Activated CD4-positive, alpha-beta T cell treated with anti-CD3 and anti-CD28 coated beads for 1 hour (primary cell): ENCODE measurements around the gene RRBP1.

Experiments
- DNase-seq: peaks from one replicate; pipeline ENCODE4 v3.0.0-alpha.2; 2020

The RRBP1 gene

DNA sequence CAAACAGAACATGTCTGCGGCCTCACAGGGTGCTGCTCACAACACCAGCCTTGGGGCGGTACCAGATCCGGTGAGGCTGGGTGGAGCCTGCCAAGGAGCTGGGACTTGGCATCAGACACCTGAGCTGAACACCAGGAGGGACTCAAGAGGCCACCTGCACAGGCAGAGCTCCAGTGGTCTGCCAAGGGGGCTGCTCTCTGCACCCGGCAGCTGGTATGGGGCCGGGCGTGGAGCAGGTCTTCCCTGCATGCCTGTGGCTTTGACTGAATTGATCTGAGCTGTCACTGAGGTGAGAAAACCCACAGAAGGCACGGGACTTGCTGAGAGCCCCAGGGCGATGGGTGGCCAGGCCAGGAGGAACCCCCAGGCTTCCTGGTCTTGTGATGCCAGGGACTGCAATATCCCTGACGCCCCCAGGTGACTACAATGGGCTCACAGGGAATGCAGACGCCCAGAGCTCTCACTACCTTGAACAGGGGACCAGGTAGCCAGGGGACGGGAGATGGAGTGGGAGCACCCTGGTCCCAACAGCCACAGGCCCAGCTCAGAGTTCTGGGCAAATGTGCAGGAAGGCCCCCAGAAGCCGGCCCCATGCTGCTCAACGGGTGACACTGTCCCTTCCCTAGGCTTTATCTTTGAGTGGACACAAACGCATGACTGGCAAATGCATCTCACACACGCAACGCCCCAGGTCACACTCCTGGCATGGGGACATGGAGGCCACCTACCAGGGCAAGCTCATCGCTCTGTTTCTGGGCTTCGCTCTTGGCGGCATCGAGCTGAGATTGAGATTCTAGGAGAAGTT lies 64.0 kb downstream of the RRBP1 start:
- DNase-seq, result peak; percentile 7

DNA sequence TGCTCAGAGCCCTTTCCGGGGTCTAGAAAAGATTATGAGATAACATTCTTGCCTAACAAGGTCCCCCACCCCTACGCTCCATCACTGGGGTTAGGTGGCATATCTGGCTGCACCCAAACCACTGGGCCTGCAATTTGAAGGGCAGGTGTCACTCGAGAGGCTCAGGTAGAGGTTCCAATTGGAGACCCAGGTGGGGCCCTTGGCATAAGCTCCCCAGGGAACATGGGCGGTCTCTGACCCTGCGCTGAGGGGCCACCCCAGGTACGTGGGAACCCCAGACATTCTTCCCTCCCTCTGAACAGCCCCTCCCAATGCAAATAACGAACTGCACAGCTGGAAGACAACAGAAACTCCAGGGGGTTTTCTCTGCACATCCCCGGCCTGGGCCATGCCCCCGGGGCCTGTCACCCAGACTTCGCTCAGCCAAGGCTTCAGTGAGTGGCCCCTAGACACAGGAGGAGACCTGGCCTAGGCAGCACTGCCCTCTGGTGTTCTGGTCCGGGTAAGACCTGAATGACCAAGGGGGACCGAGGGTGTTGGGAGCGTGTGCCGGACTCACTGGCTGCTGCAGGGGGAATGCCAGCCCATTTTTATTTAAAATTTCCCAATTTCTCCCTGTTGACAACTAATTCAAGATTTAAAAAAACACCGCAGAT lies 64.7 kb downstream of the RRBP1 start:
- peak; percentile 22 for DNase-seq

DNA sequence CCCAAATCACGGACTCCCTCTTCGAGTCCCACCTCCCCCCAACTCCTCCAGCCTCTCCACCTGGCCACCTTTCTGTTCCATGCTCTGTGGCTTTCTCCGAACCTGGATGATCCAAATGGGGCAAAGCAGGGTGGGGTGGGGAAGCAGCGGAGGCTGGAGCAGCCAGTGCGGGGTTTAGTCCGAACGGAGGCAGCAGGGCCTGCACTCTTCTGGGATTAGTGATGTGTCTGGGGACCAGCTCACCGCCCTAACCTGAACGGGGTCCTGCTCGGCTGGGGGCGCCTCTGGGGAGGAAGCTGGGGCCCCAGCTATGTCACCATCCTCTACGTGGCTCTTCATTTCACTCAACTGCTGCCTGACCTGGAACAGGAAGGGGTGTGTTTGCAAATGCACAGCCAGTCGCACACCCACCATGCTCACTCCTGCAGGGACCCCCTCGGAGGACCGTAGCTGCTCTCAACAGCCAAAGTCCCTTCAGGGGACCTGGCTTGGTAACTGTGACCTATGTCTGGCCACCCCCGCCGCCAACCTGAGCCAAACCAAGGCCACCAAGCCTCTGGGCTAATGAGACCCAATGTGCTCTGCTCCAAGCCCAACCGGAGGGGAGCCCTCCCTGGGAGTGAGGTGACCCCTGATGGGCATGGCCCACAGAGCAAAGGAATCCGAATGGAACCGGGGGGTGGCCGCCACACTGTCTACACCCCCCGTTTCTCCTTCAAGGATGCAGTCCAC lies 65.4 kb downstream of the RRBP1 start:
- DNase-seq, result peak; percentile 6

DNA sequence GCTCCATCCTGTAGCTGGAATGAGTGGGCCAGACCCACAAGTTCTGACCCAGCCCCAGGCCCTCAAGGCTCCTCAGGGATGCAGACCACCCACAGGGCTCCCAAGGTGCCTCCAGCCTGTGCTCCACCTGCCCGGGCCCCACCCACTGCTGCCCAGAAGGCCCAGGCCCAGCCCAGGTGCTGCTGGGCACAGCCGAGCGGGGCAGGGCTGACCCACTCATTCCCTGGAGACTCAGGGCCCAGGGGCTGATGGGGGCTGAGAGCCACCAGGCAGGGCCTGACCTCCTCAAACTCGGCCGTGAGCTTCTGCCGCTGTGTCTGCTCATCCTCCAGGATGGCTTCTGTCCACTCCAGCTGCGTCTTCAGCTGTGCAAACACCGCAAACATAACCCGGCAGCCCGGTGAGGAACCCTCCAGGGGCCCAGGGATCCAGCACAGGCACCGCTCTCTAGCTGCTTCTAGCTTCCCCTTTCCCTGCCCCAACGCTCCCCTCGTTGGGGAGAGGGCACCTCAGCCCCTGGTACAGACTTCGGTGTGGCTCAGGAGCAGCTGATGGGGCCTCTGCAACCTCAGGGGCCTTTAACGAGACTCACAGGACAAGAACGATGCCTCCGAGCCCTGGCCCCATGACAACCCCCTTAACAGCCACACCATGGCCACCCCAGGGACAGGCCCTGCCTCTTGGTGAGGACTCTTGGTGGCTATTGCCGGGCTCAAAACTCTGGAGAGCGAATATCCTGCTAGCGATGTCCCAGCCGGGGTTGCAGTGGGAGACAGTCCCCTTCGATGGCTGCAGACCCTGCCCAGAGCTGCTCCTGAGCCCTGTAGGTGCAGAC lies 66.2 kb downstream of the RRBP1 start:
- peak; percentile 5 for DNase-seq

DNA sequence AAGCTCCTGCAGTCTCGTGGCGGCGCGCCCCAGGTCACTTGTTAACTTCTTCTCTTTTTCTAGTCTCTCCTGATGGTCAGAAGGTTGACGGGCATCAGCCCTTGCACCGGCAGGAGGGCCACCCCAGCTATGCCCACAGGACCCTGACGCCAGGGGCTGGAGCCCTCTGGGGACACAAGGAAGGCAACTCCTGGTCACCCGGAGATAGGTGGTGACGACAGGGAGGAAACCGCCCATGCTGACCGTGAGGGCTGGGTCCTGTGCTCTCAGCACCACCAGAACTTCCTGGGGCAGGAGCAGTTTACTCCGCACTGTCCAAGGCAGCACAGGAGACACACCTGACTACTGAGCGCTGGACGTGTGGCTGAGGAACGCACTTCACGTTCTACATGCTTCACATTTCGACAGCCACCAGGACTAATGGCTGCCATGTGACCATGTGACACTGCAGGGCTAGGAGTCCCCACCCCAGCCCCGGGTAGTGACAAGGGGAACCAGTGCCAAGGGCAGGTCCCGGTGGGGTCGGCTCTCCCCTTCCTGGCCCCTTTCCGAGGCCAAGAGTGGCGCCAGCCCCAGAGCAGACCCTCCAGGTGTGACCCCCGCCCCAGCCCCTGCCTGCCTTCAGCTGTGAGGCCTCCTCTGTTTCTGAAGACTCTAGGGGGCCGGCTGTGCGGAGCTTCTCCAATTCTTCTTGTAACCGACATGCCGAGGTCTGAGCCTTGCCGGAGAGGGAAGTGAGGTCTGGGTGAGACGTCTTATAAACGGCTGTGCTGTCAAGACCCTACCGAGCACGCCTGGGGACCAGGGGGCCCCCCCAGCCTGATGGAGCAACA lies 67.0 kb downstream of the RRBP1 start:
- peak; percentile 5 for DNase-seq

DNA sequence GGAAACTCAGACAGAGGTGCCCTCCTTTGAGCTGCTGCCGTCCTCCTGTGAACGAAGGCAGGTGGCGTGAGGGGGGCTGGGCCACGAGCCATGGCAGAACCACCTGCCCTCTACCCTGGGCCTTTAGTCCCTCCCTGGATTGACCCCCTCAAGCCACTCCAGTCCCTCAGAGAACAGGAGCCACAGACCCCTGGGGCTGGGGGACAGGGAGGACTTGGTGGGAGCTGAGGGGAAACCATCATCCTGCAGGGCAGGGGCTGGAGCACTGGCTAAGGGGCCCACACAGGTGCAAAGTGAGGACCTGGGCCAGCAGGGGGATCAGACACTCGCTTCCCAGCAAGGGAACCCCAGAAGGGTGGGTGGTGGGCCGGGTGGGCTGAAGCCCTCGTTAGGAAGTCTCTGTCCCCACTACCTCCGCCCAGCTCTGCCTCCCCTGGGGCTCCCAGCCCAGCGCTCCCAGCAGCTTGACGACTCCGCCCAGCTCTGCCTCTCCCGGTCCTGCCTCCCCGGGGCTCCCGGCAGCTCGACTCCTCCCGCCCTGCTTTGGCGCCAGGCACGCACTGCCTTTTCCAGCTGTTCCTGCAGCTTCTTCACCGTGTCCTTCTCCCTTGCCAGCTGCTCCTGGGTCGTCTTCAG lies 67.7 kb downstream of the RRBP1 start:
- peak; percentile 7 for DNase-seq

DNA sequence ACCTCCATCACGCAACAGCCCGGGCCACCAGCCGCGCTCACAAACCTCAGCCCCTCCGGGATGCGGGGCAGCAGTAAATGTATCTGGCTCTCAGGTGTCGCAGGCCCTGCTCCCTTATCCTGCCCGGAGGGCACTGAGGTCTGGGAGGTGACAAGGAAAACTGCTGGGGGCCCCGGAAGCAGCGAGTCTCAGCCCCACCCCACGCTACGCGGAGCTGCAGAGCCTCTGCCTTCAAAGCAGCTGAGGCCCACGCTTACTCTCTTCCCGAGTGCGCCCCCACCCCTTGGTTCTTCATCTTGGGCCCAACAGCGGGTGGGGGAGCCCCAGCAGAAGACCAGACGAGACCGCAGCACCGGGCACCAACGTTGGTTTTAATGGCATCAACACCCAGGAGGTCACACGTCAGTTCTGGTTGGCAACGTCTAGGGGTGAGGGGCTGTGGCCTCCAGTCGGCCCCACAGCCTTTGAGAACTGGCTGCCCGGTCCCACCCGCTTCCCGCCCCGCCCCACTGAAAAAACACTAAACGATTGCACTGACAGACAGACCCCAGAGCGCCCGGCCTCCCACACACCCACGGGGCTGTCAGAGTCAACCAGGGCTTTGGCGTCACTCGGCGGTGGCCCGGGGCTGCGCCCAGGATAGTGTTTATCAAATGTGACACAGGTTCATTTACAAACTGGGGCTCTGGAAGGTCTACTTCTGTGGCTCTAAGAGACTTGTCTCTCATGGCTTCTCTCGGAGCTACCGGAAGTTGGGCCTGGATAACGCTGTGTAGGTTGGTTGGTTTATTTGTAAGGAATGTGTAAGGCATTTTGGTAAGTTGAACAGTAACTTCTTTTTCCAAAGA lies 68.5 kb downstream of the RRBP1 start:
- no peak for DNase-seq

DNA sequence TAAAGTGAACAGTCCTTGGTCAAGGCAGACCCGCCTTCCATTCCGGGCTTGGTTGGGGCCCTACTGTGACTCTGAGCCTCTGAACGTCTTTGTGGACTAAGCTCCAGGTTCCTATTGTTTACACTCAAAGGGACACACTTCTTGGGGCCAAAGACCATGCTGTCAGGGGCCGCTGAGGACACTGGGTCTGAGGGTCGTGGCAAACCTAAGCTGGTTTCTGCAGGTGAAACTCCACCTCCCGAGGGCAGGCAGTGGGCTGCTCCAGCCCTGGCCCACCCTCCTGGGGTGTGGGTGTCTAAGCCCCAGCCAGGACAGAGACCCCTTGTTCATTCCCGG lies 69.1 kb downstream of the RRBP1 start:
- no peak for DNase-seq

DNA sequence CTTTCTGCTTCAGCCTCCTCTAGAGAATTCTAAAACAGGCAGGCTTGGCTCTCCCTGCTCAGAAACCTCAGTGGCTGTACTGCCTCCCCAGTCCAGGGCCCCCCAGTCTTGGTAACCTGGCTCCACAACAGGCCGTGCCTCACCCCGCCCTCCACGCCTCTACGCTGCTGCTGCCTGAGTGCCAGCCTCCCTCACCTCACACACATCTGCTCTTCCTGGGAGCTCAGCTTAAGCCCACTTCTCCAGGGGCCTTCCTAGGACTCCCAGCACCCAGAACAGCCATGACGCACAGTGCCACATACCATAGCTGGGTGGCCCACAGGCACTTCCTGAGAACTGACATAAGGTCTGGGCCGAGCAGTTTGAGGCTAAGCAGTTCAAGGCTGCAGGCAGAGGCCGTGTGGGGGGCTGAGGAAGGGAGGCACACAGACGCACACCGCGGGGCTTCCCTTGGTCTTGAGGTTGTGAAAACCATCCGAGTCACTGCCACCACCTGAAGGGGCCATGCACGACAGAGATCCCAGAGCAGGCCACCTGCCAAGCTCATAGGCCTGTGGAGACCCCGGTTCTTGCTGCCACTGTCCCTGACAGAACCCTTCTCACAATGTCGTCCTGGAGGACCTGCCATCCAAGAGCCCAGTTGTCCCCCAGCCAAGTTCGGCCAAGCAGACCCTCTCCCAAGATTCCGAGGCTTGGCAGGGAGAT lies 69.6 kb downstream of the RRBP1 start:
- no peak for DNase-seq

DNA sequence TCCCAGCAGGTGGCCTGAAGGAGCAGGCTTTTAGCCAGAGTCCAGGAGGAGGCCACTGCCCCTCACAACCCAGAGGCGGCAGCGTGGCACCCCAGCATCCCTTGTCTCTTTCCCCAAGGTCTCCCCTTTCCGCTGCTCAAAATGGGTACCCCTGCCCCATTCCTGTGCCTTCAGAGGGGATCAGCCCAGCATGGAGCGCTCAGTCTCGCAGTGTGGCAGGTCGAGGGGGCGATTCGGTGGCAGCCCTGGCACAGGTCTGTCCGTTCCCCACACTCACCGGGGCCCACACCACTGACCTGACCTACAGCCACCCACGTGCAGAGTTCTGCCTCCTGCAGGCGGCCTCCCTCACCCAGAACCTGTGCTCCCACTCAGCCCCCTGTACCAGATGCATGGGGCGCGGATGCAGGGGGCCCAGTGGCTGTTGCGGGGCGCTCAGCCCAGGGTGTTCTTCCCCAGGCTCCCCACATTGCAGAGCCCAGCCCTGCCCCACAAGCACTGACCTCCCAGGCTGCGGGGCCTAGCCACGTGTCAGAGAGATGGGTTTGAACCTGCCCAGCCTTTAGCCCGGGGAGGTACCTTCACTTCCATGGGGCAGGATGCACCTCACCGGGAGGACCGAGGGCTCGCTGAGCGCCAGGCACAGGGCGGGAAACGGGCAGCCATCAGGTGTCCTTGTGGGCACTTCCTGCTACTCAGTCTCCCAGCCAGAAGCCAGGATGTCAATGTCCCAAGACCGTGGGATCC lies 70.3 kb downstream of the RRBP1 start:
- no peak for DNase-seq

DNA sequence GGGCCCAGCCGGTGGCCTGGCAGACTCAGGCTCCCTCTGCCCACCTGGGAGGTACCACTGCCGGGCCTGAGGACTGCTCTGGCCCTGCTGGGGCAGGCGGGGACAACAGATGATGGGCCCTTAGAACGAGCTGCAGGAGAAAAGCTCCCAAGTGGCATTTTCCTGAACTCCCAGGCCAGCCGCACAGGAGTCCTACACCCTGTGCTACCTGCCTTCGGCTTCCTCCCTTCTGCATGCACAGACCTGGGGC lies 70.8 kb downstream of the RRBP1 start:
- DNase-seq, result no peak

DNA sequence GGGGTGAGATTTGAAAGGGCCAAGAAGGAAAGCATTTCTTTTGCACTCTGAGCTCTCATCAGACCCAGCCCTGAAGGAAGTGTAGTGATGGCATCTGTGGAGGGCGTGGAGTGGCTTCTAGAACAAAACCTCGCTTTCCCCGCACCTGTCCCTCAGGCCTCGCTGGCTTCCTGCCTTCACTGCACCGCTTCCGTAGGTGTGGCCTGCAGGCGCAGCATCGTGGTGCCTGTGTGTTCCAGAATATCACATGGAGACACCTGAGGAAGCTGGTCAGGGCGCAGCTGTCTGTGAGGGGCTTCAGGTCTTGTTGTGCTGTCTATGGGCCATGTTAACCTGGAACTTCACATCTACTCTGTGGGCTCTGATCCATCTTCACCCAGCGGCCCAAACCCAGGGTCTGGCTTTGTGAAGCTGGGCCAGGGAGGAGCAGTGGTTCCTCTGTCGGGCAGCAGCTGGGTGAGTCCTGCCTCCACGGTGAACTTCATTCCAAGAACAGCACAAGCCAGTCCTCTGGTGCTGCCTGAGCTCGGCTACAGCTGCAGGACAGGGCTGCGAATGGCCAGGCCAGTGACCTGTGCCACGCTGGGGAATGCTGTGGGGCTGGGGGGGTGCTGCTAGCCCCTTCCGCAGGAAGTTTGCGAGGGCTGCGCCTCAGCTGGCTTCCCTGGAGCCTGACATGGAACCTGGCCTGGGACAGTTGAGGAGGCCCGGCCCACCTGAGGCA lies 71.3 kb downstream of the RRBP1 start:
- peak; percentile 42 for DNase-seq

DNA sequence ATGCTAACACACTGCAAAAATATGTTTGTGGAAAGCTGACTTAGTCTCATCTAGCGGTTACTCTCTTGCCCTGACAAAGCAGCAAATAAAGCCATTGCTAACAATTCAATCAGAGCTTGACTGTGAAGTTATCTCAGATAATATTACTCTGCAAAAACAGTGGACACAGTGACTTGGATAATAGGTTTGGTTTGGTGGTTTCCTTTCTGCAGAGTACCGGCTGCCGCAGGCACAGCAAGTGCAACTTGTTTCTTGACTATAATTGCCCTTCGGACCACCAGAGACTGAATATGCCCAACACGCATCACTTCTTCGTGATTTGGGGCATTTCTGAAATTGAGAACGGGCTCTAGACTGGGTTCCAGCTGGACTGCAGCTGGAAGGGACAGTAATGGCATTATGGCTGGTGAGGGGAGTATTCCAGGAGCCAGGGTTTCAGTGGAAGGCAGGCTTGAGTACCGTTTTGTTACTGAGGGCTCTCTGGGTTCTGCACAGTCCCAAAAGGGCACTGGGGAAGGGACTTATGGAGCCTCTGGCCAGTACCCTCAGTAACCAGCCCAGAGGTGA lies 72.1 kb downstream of the RRBP1 start:
- DNase-seq, result no peak

DNA sequence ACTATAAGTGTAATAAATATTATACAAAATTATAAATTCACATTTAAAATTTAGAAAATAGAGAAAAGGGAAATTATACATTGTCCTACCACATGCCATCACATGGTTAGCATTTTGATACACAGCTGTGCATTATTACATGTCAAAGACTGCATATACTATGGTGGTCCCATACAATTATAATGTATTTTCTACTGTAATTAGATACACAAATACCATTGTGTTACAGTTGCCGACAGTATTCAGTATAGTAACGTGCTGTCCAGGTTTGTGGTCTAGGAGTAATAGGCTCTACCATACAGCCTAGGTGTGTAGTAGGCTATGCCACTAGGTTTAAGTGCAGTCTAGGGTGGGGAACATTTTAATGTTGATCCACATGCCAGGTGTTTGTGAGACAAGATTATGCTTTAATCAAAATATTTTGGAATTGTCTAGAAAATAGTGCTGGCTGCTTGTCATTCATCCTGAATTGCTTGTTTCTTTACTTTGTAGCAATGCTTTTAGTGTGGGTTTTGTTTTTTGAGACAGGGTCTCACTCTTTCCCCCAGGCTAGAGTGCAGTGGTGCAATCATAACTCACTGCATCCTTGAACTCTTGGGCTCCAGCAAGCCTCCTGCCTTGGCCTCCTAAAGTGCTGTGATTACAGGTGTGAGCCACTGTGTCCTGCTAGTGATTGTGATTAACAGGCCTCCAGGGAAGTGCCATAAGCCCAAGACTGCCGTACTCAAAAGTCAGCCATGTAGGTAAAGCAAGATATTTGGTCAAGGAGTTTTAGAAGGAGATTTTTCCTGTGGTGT lies 73.1 kb downstream of the RRBP1 start:
- no peak for DNase-seq

DNA sequence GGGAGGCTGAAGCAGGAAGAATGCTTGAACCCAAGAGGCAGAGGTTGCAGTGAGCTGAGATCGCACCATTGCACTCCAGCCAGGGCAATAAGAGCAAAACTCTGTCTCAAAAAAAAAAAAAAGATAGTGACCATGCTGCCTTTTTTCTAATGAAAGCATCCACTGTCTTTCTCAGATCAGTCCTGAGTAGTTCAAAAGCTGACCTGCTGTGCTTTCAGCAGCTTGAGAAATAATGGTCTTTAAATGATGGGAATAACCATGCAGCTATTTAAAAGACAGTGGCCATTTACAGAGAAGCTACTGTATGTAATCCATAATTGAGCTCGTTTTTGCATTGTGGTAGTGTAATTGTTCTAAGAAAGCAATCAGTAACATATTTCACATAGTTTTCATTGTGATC lies 76.0 kb downstream of the RRBP1 start:
- DNase-seq, result no peak

DNA sequence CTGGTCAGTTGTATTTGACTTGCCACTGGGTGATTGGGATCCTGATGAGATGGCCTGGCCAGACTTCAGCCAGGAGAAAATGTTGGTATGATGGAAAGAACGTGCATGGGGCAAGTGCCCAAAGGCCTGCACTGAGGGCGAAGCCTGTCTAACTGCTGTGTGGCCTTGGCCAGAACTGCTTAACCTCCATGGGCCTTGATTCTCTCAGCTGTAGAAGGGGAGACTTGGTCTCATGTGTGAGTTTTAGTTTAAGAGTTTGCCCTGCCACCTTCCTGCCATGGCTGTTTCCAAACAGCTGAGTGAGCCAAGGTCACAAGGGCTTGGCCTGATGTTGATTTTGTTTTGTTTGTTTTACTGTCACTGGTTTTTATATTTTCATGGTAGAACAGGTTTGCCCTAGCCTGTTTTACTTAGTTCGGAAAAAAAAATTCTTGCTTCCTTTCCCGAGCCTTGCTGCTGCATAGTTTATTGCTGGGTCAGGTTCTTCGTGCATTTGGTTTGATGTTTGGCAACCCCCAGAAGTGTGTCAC lies 76.8 kb downstream of the RRBP1 start:
- no peak for DNase-seq

DNA sequence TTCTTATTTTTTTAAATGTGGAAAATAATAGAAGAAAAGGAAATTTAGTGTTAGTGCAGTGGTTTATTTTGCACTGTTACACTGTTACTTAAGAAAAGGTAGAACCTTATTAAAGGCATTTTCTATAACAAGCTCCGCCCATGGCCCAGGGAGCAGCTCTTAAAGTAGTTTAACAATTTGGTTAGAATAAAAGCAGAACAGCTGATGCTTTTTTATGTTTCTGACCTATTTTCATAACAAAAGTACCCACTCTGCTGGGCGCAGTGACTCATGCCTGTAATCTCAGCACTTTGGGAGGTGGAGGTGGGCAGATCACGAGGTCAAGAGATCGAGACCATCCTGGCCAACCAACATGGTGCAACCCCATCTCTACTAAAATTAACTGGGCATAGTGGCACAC lies 79.5 kb downstream of the RRBP1 start:
- DNase-seq, result no peak
